SJCRH30 (cell line): ENCODE measurements around the gene SFMBT1. TPM values are rescaled to one million over a fixed set of nuclear protein-coding genes. Genes with fewer than 3 reads are reported as not detected.

ENCODE experiments used
- DNase-seq, 2 experiments: peaks; one replicate each; pipeline ENCODE4 v3.0.0-alpha.2; 2015 to 2020
- H3K27ac ChIP-seq: fragments of 250-450 bp; sonication (Bioruptor Pico); 2 replicates; pipeline ENCODE4 v1.5.1; 2020; ENCODE audit warnings: mild to moderate bottlenecking, moderate library complexity
- H3K27me3 ChIP-seq: fragments of 250-450 bp; sonication (Bioruptor Pico); 2 replicates; pipeline ENCODE4 v1.5.1; 2020; ENCODE audit warnings: mild to moderate bottlenecking, moderate library complexity
- H3K36me3 ChIP-seq: fragments of 250-450 bp; sonication (Bioruptor Pico); 2 replicates; pipeline ENCODE4 v1.5.1; 2020; ENCODE audit warnings: mild to moderate bottlenecking, moderate library complexity
- H3K4me1 ChIP-seq: fragments of 250-450 bp; sonication (Bioruptor Pico); 2 replicates; pipeline ENCODE4 v1.5.1; 2020; ENCODE audit warnings: mild to moderate bottlenecking, moderate library complexity
- H3K4me3 ChIP-seq: fragments of 250-450 bp; sonication (Bioruptor Pico); 2 replicates; pipeline ENCODE4 v1.5.1; 2020; ENCODE audit warnings: mild to moderate bottlenecking, moderate library complexity
- H3K9me3 ChIP-seq: fragments of 250-450 bp; sonication (Bioruptor Pico); replicated peaks from 2 replicates; pipeline ENCODE4 v1.5.1; 2020; ENCODE audit warnings: mild to moderate bottlenecking, moderate library complexity
- total RNA-seq: library from RNA; depleted of rRNA; stranded (reverse); fragments of >200 nt; shearing (Covaris generic); gene quantifications from 2 replicates; pipeline ENCODE4 v1.2.3, GENCODE V29; 2014; rRNA removed

SFMBT1 gene
- total RNA-seq, 1 experiment from 2014 or later: 13.9 TPM

DNA sequence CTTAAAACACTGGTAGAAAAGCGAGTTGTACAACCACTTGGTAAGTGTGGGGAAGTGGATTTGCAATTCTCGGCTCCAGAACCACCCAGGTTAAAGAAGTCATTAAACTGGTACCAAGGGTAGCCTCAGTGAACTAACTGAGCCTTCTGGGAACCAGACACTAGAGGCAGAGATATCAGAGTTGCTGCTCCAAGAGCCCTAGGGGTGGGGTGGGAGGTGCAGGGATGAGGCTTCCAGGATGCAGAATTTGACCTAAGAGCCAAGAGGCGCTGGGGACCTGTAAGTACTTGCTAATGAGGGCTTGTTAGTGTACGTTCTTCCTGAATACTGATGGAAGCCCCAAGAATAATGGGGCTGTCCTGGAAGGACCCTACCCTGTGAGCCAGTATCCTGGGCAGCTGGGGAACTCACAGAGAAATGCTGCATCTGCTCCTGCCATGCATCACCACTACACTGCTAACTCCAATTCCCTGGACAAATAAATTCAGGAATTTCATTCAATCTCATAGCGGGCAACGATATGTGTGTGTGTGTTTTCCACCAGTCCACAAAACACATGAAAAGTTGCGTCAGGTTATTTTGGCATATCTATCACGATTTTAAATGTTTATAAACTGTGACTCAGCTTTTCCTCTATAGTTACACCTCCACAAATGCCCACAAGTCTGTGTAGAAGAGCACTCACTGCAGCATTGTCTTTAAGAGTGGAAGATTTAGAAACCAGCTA, 172.3 kb downstream of the SFMBT1 start:
- Histone ChIP-seq H3K4me1 (no peaks in the 10 kb centered on the region), H3K27me3 (no peaks in the 10 kb centered on the region), H3K4me3 (no peak overlapping the region), H3K36me3 (no peaks in the 10 kb centered on the region), H3K27ac (no peak overlapping the region), H3K9me3 (no peaks in the 10 kb centered on the region)
- DNase-seq: no peak

DNA sequence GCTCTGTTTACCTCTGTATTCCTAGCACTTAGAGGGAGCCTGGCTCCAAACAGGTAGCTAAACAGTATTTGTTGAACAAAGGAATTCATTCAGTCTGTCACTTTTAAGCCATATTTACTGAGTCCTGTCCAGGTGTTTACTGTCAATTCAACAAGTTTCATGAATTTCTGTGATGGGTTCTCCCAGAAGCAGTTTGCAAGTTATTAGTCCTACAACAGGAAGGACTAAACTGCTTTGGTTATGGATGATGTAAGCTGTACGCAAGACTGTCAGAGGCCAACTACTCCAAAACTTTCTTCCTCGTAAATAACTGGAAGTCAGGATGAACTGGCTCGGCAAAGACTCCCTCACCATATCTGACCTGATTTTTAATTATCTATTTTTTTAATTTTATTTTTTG, 173.6 kb downstream of the SFMBT1 start:
- no peaks in the 10 kb centered on the region for H3K36me3 ChIP-seq
- H3K27me3 ChIP-seq: no peaks in the 10 kb centered on the region
- H3K27ac ChIP-seq: no peak overlapping the region
- no peak for DNase-seq
- H3K4me1 ChIP-seq: no peaks in the 10 kb centered on the region
- no peak overlapping the region for H3K4me3 ChIP-seq
- H3K9me3 ChIP-seq: no peaks in the 10 kb centered on the region

DNA sequence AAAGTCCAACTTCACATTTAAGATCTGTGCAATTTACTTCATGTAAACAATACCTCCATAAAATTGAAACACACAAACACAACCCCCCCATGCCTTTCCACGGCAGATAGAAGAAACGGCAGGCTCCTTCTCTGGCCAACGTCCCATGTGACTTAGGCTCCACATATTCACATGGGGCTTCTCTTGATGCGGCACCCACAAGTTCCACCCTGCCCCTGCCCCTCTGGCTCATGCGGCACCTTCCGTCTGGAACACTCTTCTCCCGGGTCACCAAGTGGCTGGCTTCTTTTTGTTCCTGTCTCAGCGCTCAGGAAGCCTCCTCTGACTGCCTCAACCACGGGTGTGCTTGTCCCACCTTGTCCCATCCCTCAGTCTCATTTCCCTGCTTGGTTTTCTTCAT, 174.1 kb downstream of the SFMBT1 start:
- H3K9me3 ChIP-seq: no peaks in the 10 kb centered on the region
- H3K4me3 ChIP-seq: no peak overlapping the region
- H3K27ac ChIP-seq: no peak overlapping the region
- H3K36me3 ChIP-seq: no peaks in the 10 kb centered on the region
- DNase-seq: no peak
- no peaks in the 10 kb centered on the region for H3K27me3 ChIP-seq
- H3K4me1 ChIP-seq: no peaks in the 10 kb centered on the region

DNA sequence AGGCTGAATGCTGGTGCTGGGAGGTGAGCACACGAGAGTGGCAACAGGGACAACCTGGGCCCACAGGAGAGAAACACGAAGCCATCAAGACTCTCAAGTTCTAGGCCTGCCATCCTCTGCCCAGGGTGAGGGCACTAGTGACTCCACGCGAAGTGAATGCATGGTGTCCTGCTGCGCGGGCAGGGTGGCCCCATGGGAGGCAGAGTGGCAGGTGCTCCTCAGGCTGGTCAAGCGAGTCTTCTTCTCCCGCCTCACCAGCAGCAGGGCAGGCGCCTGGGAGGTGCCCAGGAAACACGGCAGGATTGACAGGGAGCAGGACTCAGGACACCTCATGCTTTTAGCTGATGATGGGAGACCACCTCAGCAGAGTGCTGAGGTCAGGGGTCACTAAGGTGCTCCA, 175.4 kb downstream of the SFMBT1 start:
- Histone ChIP-seq H3K9me3 (no peaks in the 10 kb centered on the region), H3K4me1 (no peaks in the 10 kb centered on the region), H3K27ac (no peak overlapping the region), H3K4me3 (no peak overlapping the region), H3K27me3 (no peaks in the 10 kb centered on the region), H3K36me3 (no peaks in the 10 kb centered on the region)
- DNase-seq: no peak

DNA sequence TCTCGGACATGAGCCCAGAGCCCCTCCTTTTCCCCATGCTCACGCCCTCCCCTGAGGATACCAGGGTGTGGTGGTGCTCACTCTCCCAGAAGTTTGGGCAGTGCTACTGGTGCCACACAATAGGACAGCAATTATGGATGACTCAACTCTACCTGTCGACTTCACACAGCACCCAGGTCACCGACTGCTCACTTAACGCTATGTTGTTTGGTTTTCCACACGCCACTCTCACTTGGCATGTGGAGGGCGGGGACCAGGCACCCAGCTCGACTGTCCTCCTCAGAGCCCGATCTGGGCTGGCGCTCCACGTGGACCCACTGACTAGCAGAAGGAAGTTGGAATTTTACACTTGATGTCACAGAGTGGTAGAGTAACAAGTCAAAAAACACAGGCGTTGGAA, 179.4 kb downstream of the SFMBT1 start:
- H3K4me3 ChIP-seq: no peak overlapping the region
- no peaks in the 10 kb centered on the region for H3K4me1 ChIP-seq
- DNase-seq: no peak
- no peaks in the 10 kb centered on the region for H3K9me3 ChIP-seq
- H3K27ac ChIP-seq: no peak overlapping the region
- H3K36me3 ChIP-seq: no peaks in the 10 kb centered on the region
- no peaks in the 10 kb centered on the region for H3K27me3 ChIP-seq

DNA sequence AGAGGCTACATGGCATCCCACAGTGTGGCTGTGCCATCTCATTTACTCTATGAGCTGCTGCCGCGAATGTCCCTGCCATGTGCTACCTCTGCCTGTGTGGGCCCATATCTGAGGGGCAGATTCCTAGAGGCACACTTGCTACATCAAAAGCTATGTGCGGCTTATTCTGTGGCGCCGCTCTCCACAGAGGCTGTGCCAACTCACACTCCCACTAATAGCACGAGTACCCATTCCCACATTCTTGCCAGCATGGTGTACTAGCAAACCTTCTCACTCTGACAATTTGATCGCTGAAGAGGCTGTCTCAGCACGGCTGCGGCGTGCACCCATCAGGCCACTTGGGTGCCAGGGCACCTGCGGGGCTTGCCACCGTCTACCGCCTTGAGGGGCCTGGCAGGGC, 179.9 kb downstream of the SFMBT1 start:
- DNase-seq: no peak
- Histone ChIP-seq H3K36me3 (no peaks in the 10 kb centered on the region), H3K27ac (no peak overlapping the region), H3K27me3 (no peaks in the 10 kb centered on the region), H3K4me3 (no peak overlapping the region), H3K4me1 (no peaks in the 10 kb centered on the region), H3K9me3 (no peaks in the 10 kb centered on the region)

DNA sequence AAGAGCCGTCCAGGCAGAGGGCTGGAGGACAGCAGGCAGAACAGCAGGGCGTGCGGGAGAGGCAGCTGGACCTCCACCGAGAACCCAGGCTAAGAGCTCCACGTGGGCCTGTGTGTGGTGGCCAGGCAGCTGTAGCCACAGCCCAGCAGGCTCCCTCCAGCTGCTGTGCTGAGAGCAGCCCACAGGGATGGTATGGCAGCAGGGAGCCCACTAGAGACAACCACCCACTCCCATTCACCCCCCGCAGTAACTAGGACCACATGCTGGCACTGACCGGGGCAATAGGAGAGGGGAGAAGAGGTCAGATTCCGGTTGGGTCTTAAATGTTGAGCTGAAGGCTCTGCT, 185.5 kb downstream of the SFMBT1 start:
- H3K4me3 ChIP-seq: no peak overlapping the region
- H3K36me3 ChIP-seq: no peaks in the 10 kb centered on the region
- no peaks in the 10 kb centered on the region for H3K4me1 ChIP-seq
- H3K27ac ChIP-seq: no peak overlapping the region
- no peaks in the 10 kb centered on the region for H3K9me3 ChIP-seq
- DNase-seq: no peak
- H3K27me3 ChIP-seq: no peaks in the 10 kb centered on the region

DNA sequence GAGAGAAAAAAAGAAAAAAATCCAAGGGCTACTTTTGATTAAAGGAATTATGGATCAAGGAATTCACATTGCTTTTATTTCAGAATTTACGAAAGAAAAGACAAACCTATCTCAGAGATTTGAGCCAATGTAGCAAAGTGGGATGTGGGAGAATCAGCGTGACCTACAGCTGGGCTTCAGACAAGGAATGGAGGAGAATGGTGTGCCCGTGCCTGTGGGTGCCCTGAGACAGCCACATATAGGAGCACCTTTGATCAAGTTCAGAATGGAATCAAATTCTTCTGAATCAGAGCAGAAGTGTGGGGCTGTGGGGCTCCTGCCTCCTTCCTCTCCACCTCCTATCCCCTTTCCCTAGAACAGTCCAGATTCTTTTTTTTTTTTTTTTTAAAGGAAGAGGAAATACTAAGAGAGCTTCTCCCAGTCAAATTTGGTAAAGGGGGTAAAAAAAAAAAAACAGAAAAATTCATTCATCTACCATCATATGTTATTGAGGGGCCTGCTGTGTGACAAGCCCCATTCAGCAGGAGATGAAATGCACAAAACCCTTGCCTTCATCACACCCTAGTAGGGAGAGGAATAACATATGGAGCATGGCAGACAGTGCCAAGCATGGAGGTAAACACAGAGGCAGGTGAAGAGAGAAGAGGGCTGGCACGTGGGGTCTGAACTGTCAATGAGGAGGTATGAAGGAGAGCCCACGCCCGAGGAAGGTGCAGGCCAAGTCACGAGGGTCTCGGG, 186.0 kb downstream of the SFMBT1 start:
- H3K27ac ChIP-seq: no peak overlapping the region
- no peaks in the 10 kb centered on the region for H3K9me3 ChIP-seq
- no peaks in the 10 kb centered on the region for H3K36me3 ChIP-seq
- no peaks in the 10 kb centered on the region for H3K4me1 ChIP-seq
- no peaks in the 10 kb centered on the region for H3K27me3 ChIP-seq
- H3K4me3 ChIP-seq: no peak overlapping the region
- no peak for DNase-seq

DNA sequence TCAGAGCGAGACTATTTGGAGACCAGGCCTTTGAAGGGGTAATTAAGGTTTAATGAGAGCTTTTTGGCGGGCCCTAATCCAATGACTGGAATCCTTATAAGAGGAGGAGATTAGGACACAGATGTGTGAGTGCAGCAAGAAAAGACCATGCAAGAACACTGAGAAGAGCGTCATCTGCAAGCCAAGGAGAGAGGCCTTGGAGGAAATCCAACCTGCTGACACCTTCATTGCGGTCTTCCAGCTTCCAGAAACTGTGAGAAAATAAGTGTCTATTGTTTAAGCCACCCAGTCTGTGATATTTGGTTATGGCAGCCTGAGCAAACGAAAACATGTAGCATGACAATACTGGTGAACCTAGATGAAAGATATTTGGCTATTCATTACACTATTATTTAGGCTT, 188.0 kb downstream of the SFMBT1 start:
- Histone ChIP-seq H3K4me3 (no peak overlapping the region), H3K27ac (no peak overlapping the region), H3K4me1 (0 out of 2 replicates have a peak, but pooled peaks cover 4% of the 10 kb centered on the region), H3K9me3 (no peaks in the 10 kb centered on the region), H3K36me3 (no peaks in the 10 kb centered on the region), H3K27me3 (no peaks in the 10 kb centered on the region)
- no peak for DNase-seq

DNA sequence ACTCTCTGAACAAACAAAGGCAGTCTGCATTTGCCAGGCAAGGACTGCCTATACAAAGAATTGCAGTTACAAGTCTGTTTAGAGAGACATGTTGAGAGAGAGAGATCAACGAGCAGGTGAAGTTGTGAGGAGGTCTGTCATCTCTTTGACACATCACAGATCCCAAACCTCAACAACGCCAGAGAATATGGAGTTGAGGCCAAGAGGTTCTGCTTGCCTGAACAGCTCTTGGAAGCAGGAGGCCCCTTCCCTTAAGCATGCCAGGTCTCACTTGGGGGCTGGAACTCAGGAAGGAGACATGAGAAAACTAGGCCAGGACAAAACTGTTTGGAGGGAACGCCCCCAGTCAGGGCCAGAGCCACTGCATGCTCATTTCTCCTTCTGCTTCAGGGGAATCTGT, 188.7 kb downstream of the SFMBT1 start:
- no peak overlapping the region for H3K27ac ChIP-seq
- H3K9me3 ChIP-seq: no peaks in the 10 kb centered on the region
- no peak for DNase-seq
- H3K4me3 ChIP-seq: no peak overlapping the region
- no peaks in the 10 kb centered on the region for H3K36me3 ChIP-seq
- no peaks in the 10 kb centered on the region for H3K27me3 ChIP-seq
- H3K4me1 ChIP-seq: 0 out of 2 replicates have a peak, but pooled peaks cover 8% of the 10 kb centered on the region

DNA sequence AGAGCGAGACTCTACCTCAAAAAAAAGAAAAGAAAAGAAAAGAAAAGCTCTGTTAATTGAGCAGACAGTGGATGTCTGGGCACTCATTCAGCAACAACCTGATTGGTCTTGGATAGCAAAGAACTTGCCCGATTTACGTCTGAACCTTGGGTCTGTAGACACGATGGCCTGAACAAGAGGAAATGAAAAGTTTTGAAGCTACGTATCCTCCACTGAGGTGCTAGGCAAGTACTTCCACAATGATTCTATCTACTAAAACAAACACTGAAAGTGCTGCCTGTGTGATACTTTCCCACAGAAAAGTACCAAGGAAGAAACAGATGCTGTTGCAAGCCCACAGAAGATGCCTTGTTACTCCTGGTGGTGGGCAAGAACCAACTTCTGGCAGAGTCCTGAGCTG, 189.2 kb downstream of the SFMBT1 start:
- no peak overlapping the region for H3K27ac ChIP-seq
- no peak overlapping the region for H3K4me3 ChIP-seq
- 0 out of 2 replicates have a peak, but pooled peaks cover 8% of the 10 kb centered on the region for H3K4me1 ChIP-seq
- H3K9me3 ChIP-seq: no peaks in the 10 kb centered on the region
- no peaks in the 10 kb centered on the region for H3K27me3 ChIP-seq
- H3K36me3 ChIP-seq: no peaks in the 10 kb centered on the region
- DNase-seq: no peak

DNA sequence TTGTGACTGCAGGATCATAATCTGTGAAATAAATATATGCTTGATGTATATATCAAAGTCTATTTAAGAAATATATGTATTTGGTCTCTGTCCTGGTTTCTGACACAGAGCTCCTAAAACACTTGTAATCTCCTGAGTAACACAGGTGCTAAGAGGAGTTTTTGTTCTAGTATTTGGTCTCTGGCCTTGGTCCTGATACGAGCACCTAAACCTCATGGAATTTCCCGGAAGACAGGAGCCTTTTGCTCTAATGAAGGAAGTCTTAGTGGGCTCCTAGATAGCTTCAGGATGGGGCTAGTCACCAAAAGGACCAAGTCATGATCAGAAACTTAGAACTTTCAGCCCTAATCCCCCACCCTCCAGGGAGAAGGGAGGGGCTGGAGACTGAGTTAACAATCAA, 191.9 kb downstream of the SFMBT1 start:
- no peak for DNase-seq
- Histone ChIP-seq H3K27ac (no peak overlapping the region), H3K4me3 (no peak overlapping the region), H3K4me1 (0 out of 2 replicates have a peak, but pooled peaks cover 8% of the 10 kb centered on the region), H3K27me3 (no peaks in the 10 kb centered on the region), H3K9me3 (no peaks in the 10 kb centered on the region), H3K36me3 (no peaks in the 10 kb centered on the region)

Other genes starting within 250 kb of the SFMBT1 start
- gene ITIH4, start 215.4 kb downstream of the SFMBT1 start, total RNA-seq: 0.71 TPM in 1 of 2 replicates, not detected in the other
- 35.7 and 38.6 TPM in 2 replicates for gene MUSTN1, start 211.1 kb downstream of the SFMBT1 start, total RNA-seq
- gene STIMATE, start 148.5 kb downstream of the SFMBT1 start, total RNA-seq: 12.1 and 14.7 TPM in 2 replicates
- gene RFT1, start 84.4 kb upstream of the SFMBT1 start, total RNA-seq: 20.6 and 22.0 TPM in 2 replicates
- 4.1 and 4.6 TPM in 2 replicates for gene PRKCD, start 115.1 kb upstream of the SFMBT1 start, total RNA-seq
- gene TKT, start 209.9 kb upstream of the SFMBT1 start, total RNA-seq: 254 and 257 TPM in 2 replicates